CD4-positive, CD25-positive, alpha-beta regulatory T cell (primary cell): ENCODE data around the gene DOCK3. TPM values are rescaled to one million over a fixed set of nuclear protein-coding genes. Genes with fewer than 3 reads are reported as not detected.
"Not testable (repeated sequence)": the region's sequence is repeated elsewhere in the genome, so short reads cannot be mapped to it uniquely, and the experiment has no call there.

ENCODE experiments used
- ATAC-seq, 2 donors: fragments of 150-1000 bp; cut with Tn5 transposase; one replicate each; pipeline ENCODE4 v1.10.0; 2021; ENCODE audit warnings: low read depth in 2 of 2, moderate number of reproducible peaks in 2 of 2, moderate library complexity in 1 of 2
- DNase-seq, 3 donors: peaks; one replicate each; pipeline versions ENCODE4 v3.0.0 to v3.0.0-alpha.2; 2012 to 2022; ENCODE audit warnings: mixed read lengths in 1 of 3
- H3K27ac ChIP-seq: one replicate; pipeline ENCODE4 v1.7.0; 2013; ENCODE audit warnings: mild to moderate bottlenecking, low read length; ENCODE audit not compliant: insufficient read depth, poor library complexity, severe bottlenecking
- H3K27me3 ChIP-seq: one replicate; pipeline ENCODE4 v1.7.0; 2013; ENCODE audit warnings: low read length; ENCODE audit not compliant: control insufficient read depth, insufficient read depth
- H3K36me3 ChIP-seq: one replicate; pipeline ENCODE4 v1.7.0; 2013; ENCODE audit warnings: mild to moderate bottlenecking, low read length, moderate library complexity; ENCODE audit not compliant: control insufficient read depth, insufficient read depth
- H3K4me1 ChIP-seq: 2 replicates; pipeline ENCODE4 v1.7.0; 2013; ENCODE audit warnings: mild to moderate bottlenecking, low read length; ENCODE audit not compliant: insufficient read depth, control insufficient read depth, poor library complexity, severe bottlenecking
- H3K4me3 ChIP-seq: one replicate; pipeline ENCODE4 v1.7.0; 2013; ENCODE audit warnings: low read depth, mild to moderate bottlenecking, low read length, moderate library complexity
- H3K9me3 ChIP-seq, 2 experiments: 1 replicate in 1 of 2; 2 replicates in 1 of 2; pipeline ENCODE4 v1.7.0; 2013; ENCODE audit warnings: low read length in 2 of 2, mild to moderate bottlenecking in 1 of 2, moderate library complexity in 1 of 2; ENCODE audit not compliant: control insufficient read depth in 2 of 2
- H3K27ac Mint-ChIP-seq, 3 donors: one replicate each; pipeline ENCODE4 v1.8.0; 2020 to 2022; ENCODE audit warnings: mild to moderate bottlenecking in 3 of 3, mixed read lengths in 3 of 3, moderate library complexity in 2 of 3
- H3K27me3 Mint-ChIP-seq: one replicate; pipeline ENCODE4 v1.8.0; 2022; ENCODE audit warnings: mild to moderate bottlenecking, mixed read lengths
- H3K36me3 Mint-ChIP-seq: one replicate; pipeline ENCODE4 v1.8.0; 2020; ENCODE audit warnings: mixed read lengths
- H3K4me1 Mint-ChIP-seq, 4 donors: one replicate each; pipeline ENCODE4 v1.8.0; 2020 to 2022; ENCODE audit warnings: mixed read lengths in 4 of 4, mild to moderate bottlenecking in 1 of 4
- H3K4me3 Mint-ChIP-seq, 4 donors: one replicate each; pipeline ENCODE4 v1.8.0; 2020 to 2022; ENCODE audit warnings: mild to moderate bottlenecking in 4 of 4, mixed read lengths in 4 of 4, moderate library complexity in 3 of 4
- H3K9me3 Mint-ChIP-seq, 7 donors: one replicate each; pipeline ENCODE4 v1.8.0; 2020 to 2022; ENCODE audit warnings: mixed read lengths in 7 of 7, mild to moderate bottlenecking in 3 of 7, moderate library complexity in 2 of 7
- polyA plus RNA-seq, 4 donors: library from polyadenylated mRNA; unstranded; fragments of 300-500 nt; fragmentation: Illumina TruSeq; gene quantifications; one replicate each; pipeline ENCODE4 v1.2.3, GENCODE V29; 2021
- total RNA-seq: library from RNA; stranded (reverse); gene quantifications from one replicate; pipeline ENCODE4 v1.2.3, GENCODE V29; 2022

Gene DOCK3
- total and polyA plus RNA-seq, 5 donors from 2014 or later = 0.03 to 0.35 (median 0.08) TPM

GRCh38 chr3:51361746-51362145, 687.0 kb downstream of the DOCK3 start:
- H3K27ac ChIP-seq = no peak overlapping the region
- Mint-ChIP-seq H3K9me3 (peaks cover 0 to 4% (median 0%) of the 10 kb centered on the region in 7 donors), H3K4me3 (no peak overlapping the region), H3K27ac (no peak overlapping the region), H3K27me3 (peaks cover 9% of the 10 kb centered on the region), H3K36me3 (no peaks in the 10 kb centered on the region), H3K4me1 (no peaks in the 10 kb centered on the region)
- no peak for DNase-seq
- H3K4me3 ChIP-seq = no peak overlapping the region
- no peak for ATAC-seq
- no peaks in the 10 kb centered on the region for H3K27me3 ChIP-seq
- H3K4me1 ChIP-seq = no peaks in the 10 kb centered on the region
- H3K9me3 ChIP-seq = no peaks in the 10 kb centered on the region
- H3K36me3 ChIP-seq = no peaks in the 10 kb centered on the region

DNA sequence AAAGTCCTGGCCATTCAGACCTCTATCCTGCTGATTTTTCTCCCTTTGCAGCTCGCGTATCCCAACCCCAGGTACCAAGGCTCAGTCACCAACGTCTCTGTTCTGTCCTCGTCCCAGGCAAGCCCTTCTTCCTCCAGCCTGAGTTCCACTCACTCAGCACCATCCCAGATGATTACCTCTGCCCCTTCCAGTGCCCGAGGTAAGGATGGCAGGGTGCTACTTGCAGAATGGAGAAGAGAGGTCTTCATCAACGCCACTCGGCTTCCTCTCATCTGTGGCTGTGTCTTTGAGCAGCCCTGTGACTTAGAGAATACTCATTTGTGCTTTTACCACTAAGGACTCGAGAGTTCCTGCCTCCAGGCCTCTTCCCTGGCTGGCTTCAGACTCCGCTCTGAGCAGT, 687.7 kb downstream of the DOCK3 start:
- peaks cover 0 to 4% (median 0%) of the 10 kb centered on the region in 7 donors for H3K9me3 Mint-ChIP-seq
- H3K36me3 Mint-ChIP-seq = no peaks in the 10 kb centered on the region
- Histone ChIP-seq H3K4me3 (no peak overlapping the region), H3K4me1 (no peaks in the 10 kb centered on the region), H3K27me3 (no peaks in the 10 kb centered on the region), H3K27ac (no peak overlapping the region), H3K36me3 (no peaks in the 10 kb centered on the region), H3K9me3 (no peaks in the 10 kb centered on the region)
- no peaks in the 10 kb centered on the region for H3K4me1 Mint-ChIP-seq
- peaks cover 9% of the 10 kb centered on the region for H3K27me3 Mint-ChIP-seq
- ATAC-seq (no peak), DNase-seq (no peak)
- no peak overlapping the region for H3K4me3 Mint-ChIP-seq
- H3K27ac Mint-ChIP-seq = no peak overlapping the region

GRCh38 chr3:51368276-51368675, 693.5 kb downstream of the DOCK3 start:
- H3K36me3 ChIP-seq, H3K36me3 Mint-ChIP-seq, H3K27ac Mint-ChIP-seq, H3K27me3 ChIP-seq, H3K4me3 Mint-ChIP-seq, H3K4me3 ChIP-seq, ATAC-seq, H3K4me1 ChIP-seq, H3K9me3 ChIP-seq, H3K4me1 Mint-ChIP-seq, DNase-seq, H3K27me3 Mint-ChIP-seq, H3K27ac ChIP-seq, H3K9me3 Mint-ChIP-seq: not testable (repeated sequence)

DNA sequence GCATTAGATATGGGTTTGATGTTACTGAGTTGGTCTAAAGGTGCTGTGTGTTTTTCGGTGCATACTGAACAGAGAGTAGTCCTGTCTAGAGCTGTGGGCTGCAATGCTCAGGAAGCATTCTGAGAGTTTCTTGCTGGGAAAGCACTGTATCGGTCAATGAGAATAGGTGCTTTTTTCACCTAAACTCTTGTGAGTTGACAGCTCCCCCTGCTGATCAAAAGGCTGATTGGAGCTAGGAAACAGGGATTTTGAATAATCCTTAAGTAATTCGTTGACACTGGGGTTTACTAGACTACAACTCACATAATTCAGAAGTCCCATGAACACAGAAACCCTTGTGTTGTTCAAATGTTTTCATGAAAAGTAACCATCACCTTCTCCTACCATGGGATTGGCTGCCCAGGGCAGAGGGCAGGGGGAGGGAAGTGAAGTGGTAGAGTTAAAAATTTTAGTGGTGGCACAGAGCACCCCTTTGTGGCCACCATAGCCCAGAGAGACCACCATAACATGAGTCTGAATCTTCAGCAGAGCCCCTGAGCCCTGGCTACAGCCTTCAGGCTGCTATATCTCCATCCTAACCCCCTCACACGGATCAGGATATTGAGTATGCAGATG, 697.3 kb downstream of the DOCK3 start:
- ATAC-seq (no peak), DNase-seq (peak; percentile 29 to 76 (median 48))
- peak overlapping the region in 1 of 4 donors; percentile 7 for H3K4me3 Mint-ChIP-seq
- Histone ChIP-seq H3K4me3 (no peak overlapping the region), H3K36me3 (no peaks in the 10 kb centered on the region), H3K27me3 (no peaks in the 10 kb centered on the region), H3K9me3 (no peaks in the 10 kb centered on the region), H3K27ac (no peak overlapping the region), H3K4me1 (no peaks in the 10 kb centered on the region)
- no peaks in the 10 kb centered on the region for H3K36me3 Mint-ChIP-seq
- H3K4me1 Mint-ChIP-seq = peaks cover 0 to 2% (median 0%) of the 10 kb centered on the region in 4 donors
- no peak overlapping the region for H3K27ac Mint-ChIP-seq
- peaks cover 0 to 1% (median 0%) of the 10 kb centered on the region in 7 donors for H3K9me3 Mint-ChIP-seq
- no peaks in the 10 kb centered on the region for H3K27me3 Mint-ChIP-seq

GRCh38 chr3:51373658-51374421, 699.1 kb downstream of the DOCK3 start:
- no peaks in the 10 kb centered on the region for H3K36me3 ChIP-seq
- H3K27me3 ChIP-seq = no peaks in the 10 kb centered on the region
- DNase-seq (no peak), ATAC-seq (no peak)
- no peaks in the 10 kb centered on the region for H3K9me3 ChIP-seq
- Mint-ChIP-seq H3K9me3 (no peaks in the 10 kb centered on the region), H3K36me3 (no peaks in the 10 kb centered on the region), H3K27ac (no peak overlapping the region), H3K4me1 (peaks cover 0 to 2% (median 0%) of the 10 kb centered on the region in 4 donors), H3K4me3 (peak overlapping the region in 1 of 4 donors; percentile 56), H3K27me3 (no peaks in the 10 kb centered on the region)
- H3K4me1 ChIP-seq = no peaks in the 10 kb centered on the region
- H3K4me3 ChIP-seq = no peak overlapping the region
- H3K27ac ChIP-seq = no peak overlapping the region

GRCh38 chr3:51374456-51374855, 699.7 kb downstream of the DOCK3 start:
- H3K4me3 ChIP-seq = no peak overlapping the region
- H3K36me3 Mint-ChIP-seq = no peaks in the 10 kb centered on the region
- H3K27me3 Mint-ChIP-seq = no peaks in the 10 kb centered on the region
- no peaks in the 10 kb centered on the region for H3K9me3 ChIP-seq
- no peak overlapping the region for H3K27ac ChIP-seq
- no peaks in the 10 kb centered on the region for H3K4me1 ChIP-seq
- no peak overlapping the region for H3K4me3 Mint-ChIP-seq
- no peaks in the 10 kb centered on the region for H3K27me3 ChIP-seq
- H3K9me3 Mint-ChIP-seq = no peaks in the 10 kb centered on the region
- DNase-seq = no peak
- H3K36me3 ChIP-seq = no peaks in the 10 kb centered on the region
- H3K27ac Mint-ChIP-seq = no peak overlapping the region
- H3K4me1 Mint-ChIP-seq = peaks cover 0 to 9% (median 0%) of the 10 kb centered on the region in 4 donors
- ATAC-seq = no peak

DNA sequence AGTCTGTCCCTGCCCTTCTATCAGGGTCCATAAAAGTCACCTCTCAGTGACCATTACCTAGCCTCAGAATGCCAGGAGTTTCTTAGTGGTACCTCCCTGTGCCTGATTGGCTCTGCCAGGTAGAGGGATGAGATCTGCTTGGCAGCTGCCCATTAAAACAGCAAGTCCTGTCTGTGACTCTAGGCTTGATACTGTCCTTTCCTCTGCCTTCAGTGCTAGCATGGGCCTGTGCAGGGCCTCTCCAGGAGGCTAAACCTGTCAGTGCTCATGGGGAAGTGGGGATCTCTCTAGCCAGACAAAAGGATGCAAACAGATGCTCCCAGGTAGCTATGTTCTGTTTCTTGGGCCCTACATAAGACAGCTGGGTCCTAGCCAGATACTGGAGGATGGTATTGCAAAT, 700.4 kb downstream of the DOCK3 start:
- Mint-ChIP-seq H3K27me3 (no peaks in the 10 kb centered on the region), H3K4me3 (no peak overlapping the region)
- no peaks in the 10 kb centered on the region for H3K36me3 ChIP-seq

DNA sequence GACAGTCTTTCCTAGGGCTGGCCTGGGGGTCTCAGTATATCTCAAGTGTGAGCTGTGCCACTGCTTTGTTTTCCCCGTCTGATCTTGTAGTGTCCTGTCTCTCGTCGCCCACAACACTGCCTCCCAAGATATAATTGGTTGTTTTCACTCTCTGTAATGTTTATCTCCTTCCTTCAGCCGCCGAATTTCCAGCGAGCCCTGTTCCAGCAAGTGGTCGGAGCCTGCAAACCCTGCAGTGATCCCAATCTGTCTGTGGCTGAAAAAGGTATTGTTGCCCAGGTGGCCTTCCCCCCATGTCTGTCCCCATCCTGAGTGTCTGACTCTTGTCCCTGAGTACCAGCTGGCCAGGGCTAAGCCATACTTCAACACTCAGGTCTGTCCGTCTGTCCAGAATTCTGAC, 700.8 kb downstream of the DOCK3 start:
- H3K4me3 Mint-ChIP-seq = no peak overlapping the region
- no peak for DNase-seq
- no peak for ATAC-seq
- H3K27ac ChIP-seq = no peak overlapping the region
- no peak overlapping the region for H3K4me3 ChIP-seq
- H3K9me3 ChIP-seq = no peaks in the 10 kb centered on the region
- H3K27me3 Mint-ChIP-seq = no peaks in the 10 kb centered on the region
- H3K4me1 Mint-ChIP-seq = peaks cover 0 to 9% (median 0%) of the 10 kb centered on the region in 4 donors
- H3K4me1 ChIP-seq = no peaks in the 10 kb centered on the region
- H3K36me3 ChIP-seq = no peaks in the 10 kb centered on the region
- no peak overlapping the region for H3K27ac Mint-ChIP-seq
- H3K36me3 Mint-ChIP-seq = no peaks in the 10 kb centered on the region
- no peaks in the 10 kb centered on the region for H3K9me3 Mint-ChIP-seq
- no peaks in the 10 kb centered on the region for H3K27me3 ChIP-seq

More for the DNA sequence above, 700.4 kb downstream of the DOCK3 start:
- Mint-ChIP-seq H3K36me3 (no peaks in the 10 kb centered on the region), H3K4me1 (peaks cover 0 to 9% (median 0%) of the 10 kb centered on the region in 4 donors), H3K27ac (no peak overlapping the region), H3K9me3 (no peaks in the 10 kb centered on the region)
- ATAC-seq (no peak), DNase-seq (no peak)
- H3K27me3 ChIP-seq = no peaks in the 10 kb centered on the region
- no peaks in the 10 kb centered on the region for H3K9me3 ChIP-seq
- no peaks in the 10 kb centered on the region for H3K4me1 ChIP-seq
- no peak overlapping the region for H3K27ac ChIP-seq
- no peak overlapping the region for H3K4me3 ChIP-seq
